NCI-H748 treated with DMSO at 0.1 percent for 48 hours (cell line): Measurements from ENCODE around the gene TCP10L.
"Not testable (repeated sequence)": the region's sequence is repeated elsewhere in the genome, so short reads cannot be mapped to it uniquely, and the experiment has no call there.

Experiments
- DNase-seq: peaks from one replicate; lab custom pipeline; 2025; lab: John Stamatoyannopoulos, UW

The TCP10L gene

GRCh38 chr21:32585042-32585710 lies at the start of gene TCP10L:
Gene TCP10L, minus strand, starts transcription at chr21:32585523. Its CDS starts 1,219 bp downstream, at chr21:32584304.
- DNase-seq, result no peak

DNA sequence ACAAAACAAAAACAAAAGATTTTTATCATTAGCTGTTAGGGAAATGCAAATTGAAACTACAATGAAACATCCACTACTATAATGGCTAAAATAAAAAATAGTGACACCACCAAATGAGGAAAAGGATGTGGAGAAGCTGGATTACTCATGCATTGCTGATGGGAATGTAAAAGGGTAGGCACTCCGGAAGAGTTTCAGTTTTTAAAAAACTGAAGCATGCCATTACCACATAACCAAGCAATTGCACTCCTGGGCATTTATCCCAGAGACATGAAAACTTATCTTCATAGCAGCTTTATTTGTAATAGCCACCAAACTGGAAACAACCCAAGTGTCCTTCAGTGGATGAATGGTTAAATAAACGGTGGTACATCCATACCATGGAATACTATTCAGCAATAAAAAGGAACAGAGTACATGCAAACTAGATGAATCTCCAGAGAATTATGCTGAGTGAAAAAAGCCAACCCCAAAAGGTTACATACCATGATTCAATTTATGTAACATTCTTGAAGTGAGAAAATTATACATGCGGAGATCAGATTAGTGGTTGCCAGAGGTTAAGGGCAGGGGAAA lies 41.4 kb upstream of the TCP10L start:
- no peak for DNase-seq

DNA sequence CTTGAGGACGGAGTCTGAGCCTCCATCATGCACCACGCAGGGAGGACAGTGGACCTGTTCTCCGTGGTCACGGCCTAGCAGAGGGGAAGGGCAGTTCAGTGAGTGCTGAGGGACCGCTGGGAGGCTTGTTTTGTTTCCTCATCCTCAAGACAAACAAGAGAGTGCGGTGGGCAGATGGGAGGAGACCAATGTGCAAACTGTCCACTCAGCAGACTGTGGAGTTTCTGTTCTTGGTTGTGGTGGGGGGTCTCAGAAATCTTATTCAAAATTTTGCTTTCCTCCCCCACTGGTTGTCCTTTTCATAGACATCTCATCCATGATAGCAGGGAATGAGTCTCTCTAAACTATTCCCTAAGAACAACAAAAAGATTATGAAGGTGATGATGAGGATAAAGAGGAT lies 32.9 kb upstream of the TCP10L start:
- DNase-seq, result not testable (repeated sequence)

- no peak for DNase-seq
These were observed 28.2 kb upstream of the TCP10L start for GRCh38 chr21:32613436-32614043.

DNA sequence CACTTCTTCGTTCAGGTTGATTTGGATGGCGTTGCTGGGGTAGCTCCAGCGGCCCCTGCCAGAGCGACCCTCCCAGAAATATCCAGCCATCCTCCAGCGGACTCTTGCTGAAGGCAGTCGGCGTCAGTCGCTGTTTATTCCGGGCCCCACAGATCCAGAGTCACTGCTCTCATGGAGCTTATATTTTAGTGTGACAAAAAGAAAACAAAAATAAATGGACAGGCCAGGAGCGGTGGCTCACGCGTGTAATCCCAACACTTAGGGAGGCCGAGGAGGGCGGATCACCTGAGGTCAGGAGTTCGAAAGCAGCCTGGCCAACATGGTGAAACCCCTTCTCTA lies 27.6 kb upstream of the TCP10L start:
- no peak for DNase-seq

GRCh38 chr21:32612075-32612998 lies 27.0 kb upstream of the TCP10L start, which contains the start of gene CFAP298:
Gene CFAP298, minus strand, starts transcription at chr21:32612377. Its CDS starts 134 bp downstream, at chr21:32612243.
- peak; percentile 64 for DNase-seq

DNA sequence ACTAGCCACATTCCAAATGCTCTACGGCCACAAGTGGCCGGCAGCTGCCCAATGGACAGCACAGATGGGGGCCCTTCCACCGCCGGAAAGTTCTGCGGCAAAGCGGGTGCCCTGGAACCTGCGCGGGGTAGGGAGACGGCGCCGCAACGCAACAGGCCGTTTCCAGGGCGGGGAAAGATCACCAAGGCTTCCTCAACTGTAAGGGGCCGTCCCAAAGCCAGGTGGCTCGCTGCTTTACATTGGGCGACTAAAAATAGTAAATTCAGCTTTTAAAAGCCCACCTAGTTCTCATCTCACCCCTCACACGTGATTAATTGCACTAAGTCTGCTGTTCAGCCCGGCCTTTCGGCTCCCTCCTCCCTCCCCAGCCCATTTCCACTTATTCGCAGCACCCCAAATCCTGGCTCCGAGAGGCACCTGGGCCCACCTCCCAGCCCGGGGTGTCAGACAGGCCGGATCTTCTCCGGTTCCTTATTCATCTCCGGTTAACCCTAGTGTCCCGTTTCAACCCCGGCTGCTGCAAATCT lies 26.2 kb upstream of the TCP10L start:
- DNase-seq, result no peak

- DNase-seq, result not testable (repeated sequence)
These were observed 25.6 kb upstream of the TCP10L start for GRCh38 chr21:32610940-32611339.

- no peak for DNase-seq
These were observed 23.5 kb upstream of the TCP10L start for GRCh38 chr21:32608851-32609250.

GRCh38 chr21:32605469-32605868 lies 20.1 kb upstream of the TCP10L start:
- DNase-seq, result no peak

GRCh38 chr21:32604464-32604863 lies 19.1 kb upstream of the TCP10L start:
- DNase-seq, result peak; percentile 54

DNA sequence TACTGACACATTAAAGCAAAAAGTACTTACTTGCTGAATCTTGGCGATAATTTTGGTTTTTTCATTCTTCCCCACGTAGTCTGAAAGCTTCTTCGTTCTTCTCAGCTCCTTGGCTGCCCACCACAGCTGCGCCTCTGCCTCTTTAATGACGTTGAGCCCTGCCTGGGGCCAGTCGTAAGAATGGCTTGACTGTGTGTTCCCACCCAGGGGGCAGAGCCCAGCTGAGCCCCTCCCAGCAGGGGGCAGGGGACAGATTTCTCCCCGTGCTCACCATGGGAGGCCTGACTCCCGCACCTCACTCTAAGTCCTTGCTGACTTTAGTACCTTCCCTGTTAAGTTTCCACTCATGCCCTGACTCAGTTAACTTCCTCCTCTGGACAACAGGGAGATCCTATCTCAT lies 17.8 kb upstream of the TCP10L start:
- no peak for DNase-seq

- no peak for DNase-seq
These were observed 16.8 kb upstream of the TCP10L start for GRCh38 chr21:32602099-32602498.

GRCh38 chr21:32599526-32599925 lies 14.2 kb upstream of the TCP10L start:
- DNase-seq, result no peak

DNA sequence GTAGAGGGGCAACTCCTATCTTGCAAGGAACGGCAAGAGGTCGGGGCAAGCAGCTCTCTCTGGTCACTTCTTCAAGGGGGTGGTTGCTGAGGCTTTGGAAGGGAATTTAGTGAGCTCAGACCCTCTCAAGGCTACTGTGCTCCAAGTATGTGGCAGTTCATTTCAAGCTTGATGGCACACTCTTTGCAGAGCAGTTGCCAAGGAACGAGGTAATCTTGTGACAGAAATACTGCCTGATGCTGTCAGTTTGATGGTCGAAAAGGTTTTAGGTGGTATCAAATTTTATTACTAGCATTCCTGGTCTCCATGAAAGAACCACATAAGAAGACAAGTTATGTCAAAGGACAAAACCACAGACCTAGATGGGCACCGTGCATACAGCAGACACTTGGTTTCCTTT lies 13.8 kb upstream of the TCP10L start:
- DNase-seq, result no peak

DNA sequence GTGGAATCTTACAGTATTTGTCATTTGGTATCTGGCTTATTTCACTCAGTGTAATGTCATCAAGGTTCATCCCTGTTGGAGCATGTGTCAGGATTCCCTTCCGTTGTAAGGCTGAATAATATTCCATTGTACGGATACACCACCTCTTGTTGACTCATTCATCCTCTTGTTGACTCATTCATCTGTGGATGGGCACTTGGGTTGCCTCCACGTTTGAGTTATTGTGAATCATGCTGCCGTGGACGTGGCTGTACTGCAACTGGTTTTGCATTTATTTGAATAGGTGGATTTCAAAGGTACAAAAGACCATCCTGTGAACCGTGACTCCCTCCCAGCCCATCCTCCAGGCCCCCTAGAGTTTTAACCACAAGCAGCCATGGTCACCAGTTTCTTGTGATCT lies 11.9 kb upstream of the TCP10L start:
- no peak for DNase-seq

GRCh38 chr21:32595431-32595830 lies 10.1 kb upstream of the TCP10L start:
- DNase-seq, result no peak

- no peak for DNase-seq
These were observed 8.4 kb upstream of the TCP10L start for GRCh38 chr21:32593690-32594089.

DNA sequence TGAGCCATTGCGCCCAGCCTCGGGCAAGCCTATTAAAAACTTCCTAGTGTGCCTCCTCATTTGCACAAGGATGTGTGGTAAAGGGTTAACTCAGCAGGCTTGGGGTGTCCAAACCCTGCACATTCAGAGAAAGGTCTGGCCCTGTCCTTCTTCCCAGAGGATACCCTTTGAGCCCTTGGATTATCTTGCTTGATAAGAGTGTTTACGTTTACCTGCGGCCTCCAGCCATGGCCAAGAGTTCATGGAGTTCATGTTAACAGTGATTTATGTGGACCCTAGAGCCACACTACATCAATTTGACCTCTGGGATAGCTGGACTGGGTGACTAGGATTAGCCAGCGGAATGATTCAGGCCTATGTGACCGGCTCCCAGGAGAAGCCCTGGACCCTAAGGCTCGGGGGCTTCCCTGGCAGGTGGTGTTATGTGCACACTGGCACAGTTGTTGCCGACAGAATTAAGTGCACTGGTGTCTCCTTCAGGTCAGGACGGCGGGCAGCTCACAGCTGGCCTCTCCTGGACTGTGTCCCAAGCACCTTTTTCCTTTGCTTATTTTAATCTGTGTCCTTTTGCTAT lies 7.7 kb upstream of the TCP10L start:
- DNase-seq, result no peak

DNA sequence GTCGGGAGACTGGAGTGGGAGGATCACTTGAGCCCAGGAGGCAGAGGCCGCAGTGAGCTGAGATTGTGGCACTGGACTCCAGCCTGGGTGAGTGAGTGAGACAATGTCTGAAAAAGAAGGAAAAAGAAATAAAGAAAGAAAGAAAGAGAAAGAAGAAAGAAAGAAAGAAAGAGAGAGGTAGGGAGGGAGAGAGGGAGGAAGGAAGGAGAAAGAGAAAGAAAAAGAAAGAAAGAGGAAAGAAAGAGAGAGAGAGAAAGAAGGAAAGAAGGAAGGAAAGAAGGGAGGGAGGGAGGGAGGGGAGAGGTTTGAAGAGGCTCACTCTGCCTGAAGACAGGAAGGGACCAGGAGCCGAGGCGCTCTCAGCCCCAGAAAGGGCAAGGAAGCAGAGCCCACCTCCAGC lies 4.8 kb upstream of the TCP10L start:
- no peak for DNase-seq

DNA sequence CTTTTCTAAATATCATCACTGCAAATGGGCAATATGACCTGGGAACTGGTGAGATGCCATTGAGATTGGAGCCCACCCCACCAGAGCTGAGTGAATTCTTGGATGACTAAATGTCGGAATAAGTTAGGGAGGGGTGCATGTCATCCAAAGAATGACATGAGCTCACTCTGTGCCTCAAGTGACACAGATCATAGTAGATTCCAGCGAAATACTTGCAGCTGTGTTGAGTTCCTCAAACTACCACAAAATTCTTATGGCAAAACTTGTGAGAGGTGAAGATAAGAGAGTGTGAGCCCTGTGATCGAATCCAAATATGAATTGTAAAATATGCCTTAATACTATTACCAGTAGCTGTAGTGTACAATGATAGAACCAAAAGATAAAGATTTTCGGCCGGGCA lies 2.3 kb upstream of the TCP10L start:
- no peak for DNase-seq

DNA sequence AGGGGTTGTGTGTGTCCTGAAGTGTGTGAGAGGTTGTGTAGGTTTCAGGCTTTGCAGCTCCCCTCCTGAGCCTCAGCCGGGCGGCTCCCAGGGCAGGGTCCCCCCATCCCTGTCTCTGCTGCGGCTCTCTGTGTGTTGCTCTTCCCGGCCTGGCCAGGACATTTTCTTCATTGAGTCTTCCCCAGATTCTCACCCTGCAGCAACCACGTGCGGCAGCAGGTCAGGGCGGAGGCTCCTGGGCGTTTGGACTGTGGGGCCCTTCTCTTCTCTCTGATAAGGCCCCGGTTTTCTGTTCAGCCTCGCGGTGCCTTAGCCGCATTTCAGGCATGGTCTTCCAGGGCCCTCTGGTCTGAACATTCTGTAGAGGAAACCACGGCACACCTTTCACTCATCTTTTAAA lies 1.8 kb upstream of the TCP10L start:
- DNase-seq, result no peak
